Glomerular visceral epithelial cell (primary cell): ENCODE data around the gene RUBCN.
"Not testable (repeated sequence)": the region's sequence is repeated elsewhere in the genome, so short reads cannot be mapped to it uniquely, and the experiment has no call there.

ENCODE experiments used
- DNase-seq: peaks from one replicate; pipeline ENCODE4 v3.0.0-alpha.2; 2016; ENCODE audit errors: extremely low spot score

The RUBCN gene

GRCh38 chr3:197685546-197685945, 51.2 kb downstream of the RUBCN start:
- no peak for DNase-seq

- no peak for DNase-seq
These were observed 53.5 kb downstream of the RUBCN start for GRCh38 chr3:197683191-197683590.

- DNase-seq, result no peak
These were observed 54.0 kb downstream of the RUBCN start for GRCh38 chr3:197682713-197683112.

GRCh38 chr3:197680955-197681521, 55.7 kb downstream of the RUBCN start:
- DNase-seq, result no peak

GRCh38 chr3:197675951-197676350, 60.8 kb downstream of the RUBCN start:
- DNase-seq, result no peak

GRCh38 chr3:197675563-197675860, 61.2 kb downstream of the RUBCN start:
- DNase-seq, result no peak

GRCh38 chr3:197674741-197675562, 61.8 kb downstream of the RUBCN start:
- no peak for DNase-seq

GRCh38 chr3:197673170-197673569, 63.5 kb downstream of the RUBCN start:
- DNase-seq, result no peak

GRCh38 chr3:197670361-197670760, 66.3 kb downstream of the RUBCN start:
- DNase-seq, result no peak

- no peak for DNase-seq
These were observed 68.7 kb downstream of the RUBCN start for GRCh38 chr3:197667968-197668367.

GRCh38 chr3:197667293-197667692, 69.4 kb downstream of the RUBCN start:
- not testable (repeated sequence) for DNase-seq

- not testable (repeated sequence) for DNase-seq
These were observed 70.4 kb downstream of the RUBCN start for GRCh38 chr3:197666221-197666842.

- DNase-seq, result not testable (repeated sequence)
These were observed 71.2 kb downstream of the RUBCN start for GRCh38 chr3:197665549-197665948.

- not testable (repeated sequence) for DNase-seq
These were observed 71.6 kb downstream of the RUBCN start for GRCh38 chr3:197665142-197665491.

GRCh38 chr3:197664414-197665141, 72.1 kb downstream of the RUBCN start:
- not testable (repeated sequence) for DNase-seq

GRCh38 chr3:197663367-197664140, 73.2 kb downstream of the RUBCN start:
- DNase-seq, result not testable (repeated sequence)

- not testable (repeated sequence) for DNase-seq
These were observed 74.4 kb downstream of the RUBCN start for GRCh38 chr3:197662352-197662751.

GRCh38 chr3:197661874-197662273, 74.8 kb downstream of the RUBCN start:
- not testable (repeated sequence) for DNase-seq

- DNase-seq, result not testable (repeated sequence)
These were observed 75.4 kb downstream of the RUBCN start for GRCh38 chr3:197661234-197661834.

GRCh38 chr3:197659701-197660100, 77.0 kb downstream of the RUBCN start:
- DNase-seq, result not testable (repeated sequence)

- not testable (repeated sequence) for DNase-seq
These were observed 77.6 kb downstream of the RUBCN start for GRCh38 chr3:197659144-197659543.
